Nephron progenitor cell (in vitro differentiated cells): ENCODE results near the gene ST14.

Source experiments
- DNase-seq: peaks from one replicate; pipeline ENCODE4 v3.0.0; 2021
- H3K27ac Mint-ChIP-seq: 2 replicates; pipeline ENCODE4 v1.8.0; 2021; ENCODE audit warnings: mild to moderate bottlenecking, moderate library complexity, mixed read lengths
- H3K27me3 Mint-ChIP-seq: 2 replicates; pipeline ENCODE4 v1.8.0; 2021; ENCODE audit warnings: mild to moderate bottlenecking, low read depth, mixed read lengths; ENCODE audit not compliant: poor library complexity
- H3K36me3 Mint-ChIP-seq: 2 replicates; pipeline ENCODE4 v1.8.0; 2021; ENCODE audit warnings: low read depth, mixed read lengths
- H3K4me1 Mint-ChIP-seq: 2 replicates; pipeline ENCODE4 v1.8.0; 2021; ENCODE audit warnings: mixed read lengths
- H3K4me3 Mint-ChIP-seq: 2 replicates; pipeline ENCODE4 v1.8.0; 2021; ENCODE audit warnings: mild to moderate bottlenecking, moderate library complexity, mixed read lengths
- H3K9me3 Mint-ChIP-seq: 2 replicates; pipeline ENCODE4 v1.8.0; 2021; ENCODE audit warnings: mild to moderate bottlenecking, moderate library complexity, mixed read lengths
- CTCF ChIP-seq: fragments of 200-600 bp; sonication (generic); IDR thresholded peaks from 2 replicates; pipeline ENCODE4 v1.5.0; 2021; ENCODE audit warnings: antibody characterized with exemption

Gene ST14

GRCh38 chr11:130212431-130212961, 52.9 kb downstream of the ST14 start:
- H3K4me1 Mint-ChIP-seq, result peaks cover 26% of the 10 kb centered on the region
- H3K27me3 Mint-ChIP-seq, result peaks cover 22% of the 10 kb centered on the region
- DNase-seq, result no peak
- no peak for TF ChIP-seq CTCF
- no peaks in the 10 kb centered on the region for H3K36me3 Mint-ChIP-seq
- no peak overlapping the region for H3K4me3 Mint-ChIP-seq
- no peaks in the 10 kb centered on the region for H3K9me3 Mint-ChIP-seq
- H3K27ac Mint-ChIP-seq, result no peak overlapping the region

GRCh38 chr11:130213143-130213978, 53.8 kb downstream of the ST14 start:
- Mint-ChIP-seq H3K36me3 (no peaks in the 10 kb centered on the region), H3K4me1 (peaks cover 29% of the 10 kb centered on the region), H3K27ac (no peak overlapping the region), H3K4me3 (no peak overlapping the region), H3K9me3 (no peaks in the 10 kb centered on the region), H3K27me3 (peaks cover 22% of the 10 kb centered on the region)
- DNase-seq, result peak; percentile 89
- peak; percentile 91 for TF ChIP-seq CTCF

- no peak overlapping the region for H3K27ac Mint-ChIP-seq
- peaks cover 25% of the 10 kb centered on the region for H3K4me1 Mint-ChIP-seq
- H3K27me3 Mint-ChIP-seq, result peaks cover 22% of the 10 kb centered on the region
- H3K9me3 Mint-ChIP-seq, result no peaks in the 10 kb centered on the region
- no peak for TF ChIP-seq CTCF
- DNase-seq, result no peak
- H3K36me3 Mint-ChIP-seq, result no peaks in the 10 kb centered on the region
- no peak overlapping the region for H3K4me3 Mint-ChIP-seq
Measured at GRCh38 chr11:130213979-130214281, 54.3 kb downstream of the ST14 start.

- no peak overlapping the region for H3K4me3 Mint-ChIP-seq
- H3K9me3 Mint-ChIP-seq, result no peaks in the 10 kb centered on the region
- no peak for DNase-seq
- peaks cover 22% of the 10 kb centered on the region for H3K4me1 Mint-ChIP-seq
- H3K36me3 Mint-ChIP-seq, result no peaks in the 10 kb centered on the region
- no peak for TF ChIP-seq CTCF
- H3K27ac Mint-ChIP-seq, result no peak overlapping the region
- peaks cover 21% of the 10 kb centered on the region for H3K27me3 Mint-ChIP-seq
Measured at GRCh38 chr11:130214861-130215530, 55.4 kb downstream of the ST14 start.

GRCh38 chr11:130215531-130216220, 56.1 kb downstream of the ST14 start:
- Mint-ChIP-seq H3K4me1 (peaks cover 22% of the 10 kb centered on the region), H3K27me3 (peaks cover 14% of the 10 kb centered on the region), H3K4me3 (no peak overlapping the region), H3K36me3 (no peaks in the 10 kb centered on the region), H3K9me3 (no peaks in the 10 kb centered on the region), H3K27ac (no peak overlapping the region)
- no peak for TF ChIP-seq CTCF
- DNase-seq, result no peak
